DOHH2 (cell line): ENCODE data around the gene PHC2.

Source experiments
- EZH2phosphoT487 ChIP-seq: fragments of 200-600 bp; sonication (generic); IDR thresholded peaks from 2 replicates; pipeline ENCODE4 v1.6.1; 2017; ENCODE audit warnings: borderline replicate concordance, mild to moderate bottlenecking, antibody characterized with exemption, low read length, moderate library complexity, mixed read lengths
- TF ChIP-seq, protein P1 (sequence below): fragments of 200-600 bp; sonication (generic); IDR thresholded peaks from one replicate; pipeline ENCODE4 v1.5.1; 2014; ENCODE audit warnings: antibody characterized with exemption, mild to moderate bottlenecking, low read depth, low read length; ENCODE audit not compliant: poor library complexity, severe bottlenecking

GRCh38 chr1:33443705-33444180 is 12.8 kb upstream of the PHC2 start:
- TF ChIP-seq, protein P1, sequence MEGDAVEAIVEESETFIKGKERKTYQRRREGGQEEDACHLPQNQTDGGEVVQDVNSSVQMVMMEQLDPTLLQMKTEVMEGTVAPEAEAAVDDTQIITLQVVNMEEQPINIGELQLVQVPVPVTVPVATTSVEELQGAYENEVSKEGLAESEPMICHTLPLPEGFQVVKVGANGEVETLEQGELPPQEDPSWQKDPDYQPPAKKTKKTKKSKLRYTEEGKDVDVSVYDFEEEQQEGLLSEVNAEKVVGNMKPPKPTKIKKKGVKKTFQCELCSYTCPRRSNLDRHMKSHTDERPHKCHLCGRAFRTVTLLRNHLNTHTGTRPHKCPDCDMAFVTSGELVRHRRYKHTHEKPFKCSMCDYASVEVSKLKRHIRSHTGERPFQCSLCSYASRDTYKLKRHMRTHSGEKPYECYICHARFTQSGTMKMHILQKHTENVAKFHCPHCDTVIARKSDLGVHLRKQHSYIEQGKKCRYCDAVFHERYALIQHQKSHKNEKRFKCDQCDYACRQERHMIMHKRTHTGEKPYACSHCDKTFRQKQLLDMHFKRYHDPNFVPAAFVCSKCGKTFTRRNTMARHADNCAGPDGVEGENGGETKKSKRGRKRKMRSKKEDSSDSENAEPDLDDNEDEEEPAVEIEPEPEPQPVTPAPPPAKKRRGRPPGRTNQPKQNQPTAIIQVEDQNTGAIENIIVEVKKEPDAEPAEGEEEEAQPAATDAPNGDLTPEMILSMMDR = no peak
- no peak for TF ChIP-seq EZH2phosphoT487
